SH-SY5Y (cell line): ENCODE measurements around the gene EEPD1.

Source experiments
- GATA2 ChIP-seq: IDR thresholded peaks from 2 replicates; pipeline ENCODE4 v1.6.1; 2011; ENCODE audit warnings: mild to moderate bottlenecking, low read depth, low read length
- GATA3 ChIP-seq: IDR thresholded peaks from 2 replicates; pipeline ENCODE4 v1.6.1; 2011; ENCODE audit warnings: low read depth, mild to moderate bottlenecking, low read length, moderate library complexity

- TF ChIP-seq GATA3, result no peak
- TF ChIP-seq GATA2, result no peak
Measured at GRCh38 chr7:36191292-36191920, 38.4 kb downstream of the EEPD1 start.
